OCI-LY3 (cell line): Measurements from ENCODE around the gene NACC1.

Experiments used
- EZH2phosphoT487 ChIP-seq: fragments of 200-600 bp; shearing (Covaris generic); IDR thresholded peaks from 2 replicates; pipeline ENCODE4 v1.6.1; 2018; ENCODE audit warnings: antibody characterized with exemption, mixed run types, low read depth
- TF ChIP-seq, protein P1 (sequence below): fragments of 200-600, 300-600 bp; sonication (generic); IDR thresholded peaks from 2 replicates; pipeline ENCODE4 v1.5.1; 2014; ENCODE audit warnings: antibody characterized with exemption, low read length, low read depth

DNA sequence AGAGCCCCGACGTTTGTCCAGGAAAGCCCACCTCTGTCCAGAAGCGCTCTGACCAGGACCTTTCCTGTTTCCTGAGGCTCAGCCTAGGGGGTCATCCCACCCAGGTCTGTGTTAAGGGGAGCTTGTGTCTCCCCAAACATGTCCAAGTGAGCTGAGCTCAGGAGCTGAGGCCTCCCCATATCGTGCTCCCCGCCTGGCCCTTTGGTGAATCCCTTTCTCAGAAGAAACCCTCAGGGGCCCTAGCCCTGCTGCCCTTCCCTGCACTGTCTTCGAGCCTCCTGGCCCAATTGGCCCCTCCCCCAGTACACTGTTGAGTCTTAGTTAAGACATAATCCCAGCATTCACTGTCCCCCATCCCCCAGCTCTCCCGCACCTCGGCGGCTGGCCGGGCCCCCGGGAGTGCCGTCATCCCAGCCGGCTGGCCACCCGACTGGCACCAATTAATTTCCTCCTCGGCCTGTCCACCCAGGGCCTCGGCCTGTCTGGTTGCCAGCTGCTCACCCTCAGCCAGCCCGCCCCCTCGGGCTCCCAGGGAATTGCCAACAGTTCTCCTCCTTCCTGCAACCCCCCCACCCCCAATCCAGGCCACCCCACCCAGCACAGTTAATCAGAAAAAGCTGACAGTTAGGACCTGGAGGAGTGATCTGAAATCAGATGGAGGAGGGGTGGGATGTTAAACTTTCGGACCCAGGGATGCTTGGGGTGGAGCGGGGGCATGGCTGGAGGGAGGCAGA, 45.7 kb downstream of the NACC1 start:
- TF ChIP-seq, protein P1, sequence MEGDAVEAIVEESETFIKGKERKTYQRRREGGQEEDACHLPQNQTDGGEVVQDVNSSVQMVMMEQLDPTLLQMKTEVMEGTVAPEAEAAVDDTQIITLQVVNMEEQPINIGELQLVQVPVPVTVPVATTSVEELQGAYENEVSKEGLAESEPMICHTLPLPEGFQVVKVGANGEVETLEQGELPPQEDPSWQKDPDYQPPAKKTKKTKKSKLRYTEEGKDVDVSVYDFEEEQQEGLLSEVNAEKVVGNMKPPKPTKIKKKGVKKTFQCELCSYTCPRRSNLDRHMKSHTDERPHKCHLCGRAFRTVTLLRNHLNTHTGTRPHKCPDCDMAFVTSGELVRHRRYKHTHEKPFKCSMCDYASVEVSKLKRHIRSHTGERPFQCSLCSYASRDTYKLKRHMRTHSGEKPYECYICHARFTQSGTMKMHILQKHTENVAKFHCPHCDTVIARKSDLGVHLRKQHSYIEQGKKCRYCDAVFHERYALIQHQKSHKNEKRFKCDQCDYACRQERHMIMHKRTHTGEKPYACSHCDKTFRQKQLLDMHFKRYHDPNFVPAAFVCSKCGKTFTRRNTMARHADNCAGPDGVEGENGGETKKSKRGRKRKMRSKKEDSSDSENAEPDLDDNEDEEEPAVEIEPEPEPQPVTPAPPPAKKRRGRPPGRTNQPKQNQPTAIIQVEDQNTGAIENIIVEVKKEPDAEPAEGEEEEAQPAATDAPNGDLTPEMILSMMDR, result no peak
- TF ChIP-seq EZH2phosphoT487, result no peak
